Endothelial cell of umbilical vein (primary cell): Measurements from ENCODE around the gene LATS2.

Experiments
- CTCF ChIP-seq, 2 donors: IDR thresholded peaks; 1 replicate in 1 of 2; 2 replicates in 1 of 2; pipeline ENCODE4 v1.5.1; 2011; ENCODE audit warnings: low read length in 2 of 2, mild to moderate bottlenecking in 2 of 2, moderate library complexity in 2 of 2, control low read depth in 1 of 2, inconsistent platforms in 1 of 2, low read depth in 1 of 2; ENCODE audit not compliant: insufficient read depth in 1 of 2; ENCODE audit errors: extremely low read depth in 1 of 2
- MAX ChIP-seq: IDR thresholded peaks from 2 replicates; pipeline ENCODE4 v1.6.1; 2011; ENCODE audit not compliant: insufficient read depth, insufficient read length

- TF ChIP-seq CTCF (IDR thresholded peaks at IDR 0.05; ENCODE audit: extremely low read depth in 1 of 2, insufficient read depth in 1 of 2, low read depth in 1 of 2, low read length in 2 of 2) (no peak), MAX (no peak)
These were observed 39.8 kb upstream of the LATS2 start for GRCh38 chr13:21100994-21101757.
